Stimulated activated CD8-positive, alpha-beta memory T cell treated with anti-CD3 and anti-CD28 coated beads, Interleukin-7, amount 100 ng/mL, for 48 hours (primary cell): ENCODE results near the gene RAB36.

Source experiments
- DNase-seq, 2 donors: peaks; one replicate each; pipeline ENCODE4 v3.0.0-alpha.2; 2020; ENCODE audit warnings: low read depth in 1 of 2; ENCODE audit errors: extremely low read depth in 1 of 2

The RAB36 gene

GRCh38 chr22:23108249-23109078 is 36.8 kb upstream of the RAB36 start:
- DNase-seq = no peak

GRCh38 chr22:23109079-23109347 is 36.3 kb upstream of the RAB36 start:
- DNase-seq = no peak

DNA sequence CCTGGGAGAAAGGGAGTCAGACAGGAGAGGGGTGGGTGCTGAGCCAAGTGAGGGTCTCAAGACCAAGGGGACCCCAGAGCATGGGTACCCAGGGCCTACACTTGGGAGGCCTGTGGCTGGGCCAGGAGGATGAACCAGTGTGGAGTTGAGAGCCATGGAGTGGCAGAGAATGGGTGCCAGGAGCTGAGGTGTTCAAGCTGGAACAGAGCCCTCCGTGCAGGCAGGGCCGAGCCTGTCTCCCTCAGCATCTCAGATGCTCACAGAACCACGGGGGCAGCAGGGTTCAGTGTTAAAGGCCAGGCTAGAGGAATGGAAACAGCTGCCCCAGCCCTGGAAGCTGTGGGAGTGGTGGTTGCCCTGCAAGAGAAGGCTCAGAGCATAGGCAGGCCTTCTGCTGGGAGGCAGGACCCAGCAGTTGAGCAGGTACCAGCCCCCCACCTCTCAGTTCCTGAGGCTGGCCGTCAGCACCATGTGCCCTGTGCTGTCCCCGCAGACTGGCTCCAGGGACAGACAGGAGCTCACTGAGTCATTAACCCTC is 35.8 kb upstream of the RAB36 start:
- no peak for DNase-seq

- no peak for DNase-seq
Observed at GRCh38 chr22:23110190-23110921, 34.9 kb upstream of the RAB36 start.

GRCh38 chr22:23110922-23111527 is 34.3 kb upstream of the RAB36 start:
- no peak for DNase-seq

- no peak for DNase-seq
Observed at GRCh38 chr22:23112472-23113012, 32.7 kb upstream of the RAB36 start.

DNA sequence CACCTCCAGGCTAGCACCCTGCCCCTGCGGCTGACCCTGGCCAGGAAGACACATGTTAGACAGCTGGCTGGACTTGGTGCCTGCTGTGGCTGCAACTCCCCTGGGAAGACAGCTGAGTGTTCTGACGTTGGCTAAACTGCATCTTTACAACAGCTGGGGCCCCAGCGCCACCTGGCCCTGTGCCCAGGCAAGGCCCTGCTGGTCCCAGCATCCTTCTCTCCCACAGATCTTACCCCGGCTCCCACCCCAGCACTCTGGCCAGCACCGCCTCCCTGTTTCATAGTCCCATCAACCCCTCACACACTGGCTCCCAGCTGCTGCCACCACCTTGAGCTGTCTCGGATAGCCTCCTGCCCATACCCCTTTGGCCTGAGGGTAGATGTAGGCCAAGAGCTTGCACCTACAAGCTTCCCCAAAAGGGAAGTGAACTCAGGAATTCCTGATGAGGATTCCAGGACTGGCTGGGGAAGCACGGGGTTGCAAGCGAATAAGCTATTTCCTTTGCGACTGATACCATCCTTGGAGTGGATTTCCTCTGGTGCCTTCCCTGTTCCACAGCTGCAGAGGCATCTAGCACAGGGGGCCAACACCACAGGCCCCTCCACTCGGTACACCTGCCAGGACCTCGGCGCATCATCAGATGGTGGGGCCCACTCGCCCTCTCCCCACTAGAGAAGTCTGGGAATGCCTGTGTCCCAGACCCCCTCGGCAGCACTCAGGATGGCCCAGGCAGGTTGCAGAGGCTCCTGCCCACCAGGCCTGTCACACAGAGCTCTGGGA is 32.0 kb upstream of the RAB36 start:
- no peak for DNase-seq

DNA sequence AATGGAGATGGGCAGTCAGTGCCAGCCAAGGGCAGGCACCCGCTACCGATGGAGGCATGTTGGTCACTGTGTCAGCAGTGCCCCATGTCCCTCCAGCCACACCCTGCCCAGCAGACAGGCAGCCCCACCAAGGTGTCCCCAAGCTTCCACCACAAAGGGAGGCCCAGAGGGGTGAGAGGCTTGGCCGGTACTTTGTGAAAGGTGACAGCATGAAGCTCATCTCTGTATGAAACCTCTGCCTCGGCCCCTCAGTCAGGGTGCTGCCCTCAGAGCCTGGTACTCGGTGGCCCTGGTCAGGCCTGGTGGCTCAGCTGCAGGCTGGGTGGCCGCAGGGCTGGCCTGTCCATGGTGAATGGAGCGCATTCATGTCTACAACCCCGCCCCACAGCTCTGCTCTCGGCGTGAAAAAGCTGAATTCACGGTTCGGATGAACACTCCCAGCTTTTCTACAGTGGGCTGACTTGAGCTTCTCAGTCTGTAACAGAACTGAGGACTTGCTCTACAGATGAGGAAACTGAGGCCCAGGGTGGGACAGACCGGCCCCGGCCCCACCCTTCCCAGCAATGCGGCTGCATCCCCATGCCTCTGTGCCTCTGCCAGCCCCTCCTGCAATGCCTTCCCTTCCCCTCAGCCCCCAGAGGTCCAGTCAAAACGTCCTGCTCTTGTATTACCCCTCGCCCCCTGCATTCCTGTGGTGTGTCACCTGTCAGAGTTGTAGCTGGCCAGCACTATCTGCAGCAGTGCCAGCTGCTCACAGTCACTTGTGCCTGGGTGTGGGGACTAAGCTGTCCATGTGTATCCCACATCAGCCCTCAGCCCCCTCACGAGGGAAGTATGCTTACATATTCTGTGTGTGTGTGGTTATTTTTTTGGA is 31.2 kb upstream of the RAB36 start:
- DNase-seq = no peak

GRCh38 chr22:23114721-23115020 is 30.6 kb upstream of the RAB36 start:
- no peak for DNase-seq

DNA sequence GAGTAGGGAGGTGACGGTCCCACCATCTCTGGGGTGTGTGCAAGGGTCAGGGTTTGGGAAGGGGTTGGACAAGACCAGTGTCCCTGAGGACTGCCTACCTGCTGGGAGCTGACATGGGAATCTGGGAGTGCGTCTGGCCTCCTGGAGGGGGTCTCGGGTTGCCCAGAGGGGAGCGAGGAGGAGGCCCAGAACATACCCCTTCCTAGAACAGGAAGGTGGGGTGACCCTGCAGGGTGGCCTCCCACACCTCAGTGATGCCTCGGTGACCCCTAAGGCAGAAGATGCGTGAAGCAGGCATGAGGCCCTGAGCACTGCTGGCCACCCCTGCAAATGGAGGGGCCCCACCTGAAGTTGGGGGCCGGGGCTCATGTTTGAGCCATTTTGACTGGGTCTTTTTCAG is 29.9 kb upstream of the RAB36 start:
- no peak for DNase-seq

GRCh38 chr22:23115825-23116494 is 29.3 kb upstream of the RAB36 start:
- DNase-seq = no peak

- no peak for DNase-seq
Observed at GRCh38 chr22:23116506-23117263, 28.6 kb upstream of the RAB36 start.

DNA sequence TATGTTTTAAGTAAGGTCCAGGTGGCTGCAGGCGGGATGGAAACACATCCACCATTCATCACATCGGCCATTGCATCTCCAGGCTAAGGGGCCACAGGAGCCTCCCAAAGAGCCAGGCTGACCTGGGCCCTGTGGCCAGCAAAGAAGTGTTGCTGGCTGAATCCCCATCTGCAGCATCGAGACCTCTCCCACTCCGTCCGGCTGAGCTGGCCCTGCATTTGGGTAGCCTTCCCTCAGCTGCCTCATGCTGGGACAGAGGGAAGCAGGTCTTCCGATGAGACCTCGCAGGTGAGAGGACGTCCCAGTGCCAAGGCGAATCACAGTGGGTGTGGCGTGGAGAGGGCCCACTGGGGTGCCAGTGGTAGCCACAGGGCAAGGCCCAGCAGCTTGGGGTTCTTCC is 28.0 kb upstream of the RAB36 start:
- no peak for DNase-seq

GRCh38 chr22:23117891-23118646 is 27.2 kb upstream of the RAB36 start:
- DNase-seq = no peak

GRCh38 chr22:23118647-23119493 is 26.4 kb upstream of the RAB36 start:
- no peak for DNase-seq

- DNase-seq = peak in 1 of 2 donors; percentile 26
Observed at GRCh38 chr22:23119494-23120414, 25.5 kb upstream of the RAB36 start.
